SHP77 treated with DMSO at 0.1 percent for 48 hours (cell line): ENCODE measurements around the gene IGF1.

Experiments
- DNase-seq: peaks from one replicate; lab custom pipeline; 2025; lab: John Stamatoyannopoulos, UW

The IGF1 gene

DNA sequence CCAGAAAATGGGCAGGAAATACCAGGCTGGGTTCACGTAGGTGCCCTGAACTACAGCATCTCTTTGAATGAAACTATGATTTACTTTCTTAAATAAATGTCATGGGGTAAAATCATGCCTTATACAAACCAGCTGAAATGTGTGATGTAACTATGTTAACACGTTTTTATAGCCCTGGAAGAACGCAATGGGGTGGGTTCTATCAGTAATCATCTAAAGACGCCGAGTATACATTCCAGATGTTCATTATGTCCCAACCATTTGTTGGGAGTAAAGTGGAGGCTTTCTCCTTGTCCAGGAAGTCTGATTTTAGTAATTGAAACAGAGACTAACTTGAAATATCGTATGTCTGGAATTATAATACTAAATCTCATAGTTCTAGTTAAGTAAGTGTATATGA is 16.2 kb upstream of the IGF1 start:
- no peak for DNase-seq

GRCh38 chr12:102487226-102487625 is 6.9 kb upstream of the IGF1 start:
- no peak for DNase-seq

GRCh38 chr12:102486153-102486552 is 5.8 kb upstream of the IGF1 start:
- no peak for DNase-seq

GRCh38 chr12:102484428-102484958 is 4.1 kb upstream of the IGF1 start:
- DNase-seq: peak; percentile 24

- no peak for DNase-seq
Observed at GRCh38 chr12:102484017-102484416, 3.7 kb upstream of the IGF1 start.

DNA sequence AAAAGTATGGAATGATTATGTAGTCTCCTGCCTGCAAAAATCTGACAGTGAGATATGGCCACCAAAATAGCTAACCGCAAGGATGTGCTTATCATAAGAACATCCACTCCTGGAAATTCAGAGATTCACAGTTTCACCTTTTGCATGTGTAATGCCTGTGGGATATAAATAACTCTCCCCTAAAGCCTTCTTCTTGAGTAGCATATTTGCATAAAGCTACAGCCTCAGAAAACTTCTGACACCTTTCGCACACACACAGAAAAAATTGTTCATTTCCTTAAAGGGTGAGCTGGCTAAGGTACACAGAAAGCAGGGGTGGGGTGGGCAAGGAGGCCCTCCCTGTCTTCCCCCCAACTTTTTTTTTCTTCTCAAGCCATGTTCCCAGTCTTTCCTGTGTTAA is 3.1 kb upstream of the IGF1 start:
- no peak for DNase-seq

DNA sequence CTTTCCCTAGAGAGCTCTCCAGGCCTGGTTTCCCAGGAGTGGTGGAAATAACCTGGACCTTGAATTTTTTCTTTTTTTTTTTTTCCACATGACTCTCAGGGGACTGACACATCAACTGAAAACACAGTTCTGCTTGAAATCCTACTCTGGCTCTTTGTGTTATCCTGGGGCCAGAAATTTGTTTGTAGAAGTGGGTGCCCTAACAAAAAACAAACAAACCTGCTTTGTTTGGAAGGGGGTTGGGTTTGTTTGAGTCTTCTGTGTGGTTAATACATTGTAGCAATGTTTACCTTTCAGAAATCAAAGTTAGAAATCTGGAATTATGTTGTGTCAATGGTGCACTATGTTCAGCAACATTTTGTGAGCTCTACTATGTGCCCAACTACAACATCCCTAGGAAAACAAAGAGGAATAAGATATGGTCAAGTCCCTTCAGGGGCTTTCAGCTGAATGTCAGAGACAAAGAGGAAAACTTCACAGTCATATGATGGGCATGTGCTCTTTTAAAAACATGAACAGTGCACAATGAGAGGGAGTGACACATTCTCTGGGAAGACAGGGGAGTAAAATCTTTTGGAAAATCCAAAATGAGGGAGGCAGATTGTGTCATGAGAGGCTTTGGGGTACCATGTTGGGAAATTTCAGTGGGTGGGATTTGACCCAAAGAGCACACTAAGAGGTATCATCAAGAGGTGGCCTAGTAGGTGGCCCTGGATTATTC is 1.5 kb upstream of the IGF1 start:
- no peak for DNase-seq

DNA sequence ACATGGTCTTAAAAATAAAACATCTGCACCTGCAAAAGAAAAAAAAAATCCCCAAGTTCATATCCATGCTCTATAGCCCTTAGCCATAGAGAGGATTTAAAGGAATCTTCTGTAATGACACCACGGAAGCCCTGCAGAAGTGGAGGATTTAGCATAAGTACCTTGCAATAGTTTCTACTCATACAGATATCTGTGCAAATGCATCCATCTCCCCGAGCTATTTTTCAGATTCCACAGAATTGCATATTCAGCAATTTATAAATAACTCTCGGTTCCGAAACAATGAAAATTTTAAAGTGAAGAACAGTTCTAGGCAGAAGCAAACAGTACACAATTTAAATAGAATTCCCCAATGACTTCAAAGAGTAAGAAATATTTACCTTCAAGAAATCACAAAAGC is 424 bp downstream of the IGF1 start:
- no peak for DNase-seq

GRCh38 chr12:102479099-102479885 is 1.1 kb downstream of the IGF1 start:
- peak; percentile 67 for DNase-seq

- peak; percentile 67 for DNase-seq
Observed at GRCh38 chr12:102478405-102479098, 1.8 kb downstream of the IGF1 start.

DNA sequence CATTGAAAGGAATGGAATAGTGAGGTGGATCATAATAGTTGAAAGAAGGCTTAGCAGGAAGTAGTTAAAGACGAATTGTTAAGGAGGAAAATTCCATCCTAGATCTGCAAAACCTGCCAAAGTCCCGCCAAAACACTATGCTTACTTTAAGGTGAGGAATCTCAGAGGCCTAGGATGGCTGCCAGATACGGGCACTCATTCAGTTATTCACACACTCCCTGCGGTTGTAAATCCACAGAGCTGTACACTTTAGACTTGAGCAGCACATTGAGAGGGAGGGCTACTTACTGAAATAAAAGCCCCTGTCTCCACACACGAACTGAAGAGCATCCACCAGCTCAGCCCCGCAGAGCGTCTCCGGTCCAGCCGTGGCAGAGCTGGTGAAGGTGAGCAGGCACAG is 5.0 kb downstream of the IGF1 start:
- no peak for DNase-seq

GRCh38 chr12:102474438-102475064 is 5.8 kb downstream of the IGF1 start:
- DNase-seq: peak; percentile 80

GRCh38 chr12:102472496-102472895 is 7.9 kb downstream of the IGF1 start:
- no peak for DNase-seq

DNA sequence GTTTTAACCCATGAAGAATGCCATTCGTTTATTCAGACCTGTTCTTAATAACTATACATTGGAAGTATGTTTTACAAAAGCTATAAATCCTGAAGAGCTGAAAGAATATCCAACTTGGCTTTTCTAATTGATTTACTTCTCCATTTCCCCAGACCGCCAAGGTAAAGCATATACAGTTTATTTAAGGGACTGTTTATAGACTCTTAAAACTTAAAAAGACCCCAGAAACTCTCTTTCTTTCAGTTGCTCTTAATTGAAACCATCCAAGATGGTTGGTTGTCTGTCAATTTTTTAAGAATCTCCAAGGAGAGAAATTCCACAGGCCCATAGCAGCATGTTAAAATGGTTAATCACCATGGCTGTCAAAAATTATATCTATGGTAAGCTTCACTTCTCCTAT is 8.8 kb downstream of the IGF1 start:
- no peak for DNase-seq

- DNase-seq: no peak
Observed at GRCh38 chr12:102470945-102471344, 9.4 kb downstream of the IGF1 start.

- no peak for DNase-seq
Observed at GRCh38 chr12:102468261-102468915, 12.0 kb downstream of the IGF1 start.

DNA sequence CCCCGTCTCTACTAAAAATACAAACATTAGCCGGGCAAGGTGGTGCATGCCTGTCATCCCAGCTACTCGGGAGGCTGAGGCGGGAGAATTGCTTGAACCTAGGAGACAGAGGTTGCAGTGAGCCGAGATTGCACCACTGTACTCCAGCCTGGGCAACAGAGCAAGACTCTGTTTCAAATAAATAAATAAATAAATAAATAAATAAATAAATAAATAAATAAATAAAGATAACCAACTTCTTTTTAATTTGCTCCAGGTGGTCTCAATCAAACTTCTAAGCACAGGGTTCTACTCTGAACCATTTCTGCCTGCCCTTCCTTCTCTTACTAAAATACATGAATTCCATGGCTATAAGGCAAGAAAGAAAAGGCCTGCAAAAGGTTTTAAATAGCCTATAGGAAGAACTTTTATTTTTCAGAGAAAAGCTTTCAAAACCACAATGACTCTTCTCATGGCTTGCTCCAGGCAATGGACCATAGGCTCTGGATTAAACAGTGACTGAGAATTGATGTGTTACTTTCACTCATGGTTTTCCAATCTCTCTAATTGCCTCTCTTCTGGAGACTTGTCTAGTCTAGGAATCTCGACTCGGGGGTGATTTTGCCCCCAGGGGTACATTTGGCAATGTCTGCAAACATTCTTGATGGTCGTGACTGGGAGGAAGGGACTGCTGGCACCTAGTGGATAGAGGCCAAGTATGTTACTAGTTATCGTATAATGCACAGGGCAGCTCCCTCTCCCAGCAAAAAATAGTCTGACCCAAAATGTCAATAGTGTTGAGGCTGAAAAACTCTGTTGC is 14.4 kb downstream of the IGF1 start:
- DNase-seq: no peak

- no peak for DNase-seq
Observed at GRCh38 chr12:102463659-102464249, 16.6 kb downstream of the IGF1 start.

DNA sequence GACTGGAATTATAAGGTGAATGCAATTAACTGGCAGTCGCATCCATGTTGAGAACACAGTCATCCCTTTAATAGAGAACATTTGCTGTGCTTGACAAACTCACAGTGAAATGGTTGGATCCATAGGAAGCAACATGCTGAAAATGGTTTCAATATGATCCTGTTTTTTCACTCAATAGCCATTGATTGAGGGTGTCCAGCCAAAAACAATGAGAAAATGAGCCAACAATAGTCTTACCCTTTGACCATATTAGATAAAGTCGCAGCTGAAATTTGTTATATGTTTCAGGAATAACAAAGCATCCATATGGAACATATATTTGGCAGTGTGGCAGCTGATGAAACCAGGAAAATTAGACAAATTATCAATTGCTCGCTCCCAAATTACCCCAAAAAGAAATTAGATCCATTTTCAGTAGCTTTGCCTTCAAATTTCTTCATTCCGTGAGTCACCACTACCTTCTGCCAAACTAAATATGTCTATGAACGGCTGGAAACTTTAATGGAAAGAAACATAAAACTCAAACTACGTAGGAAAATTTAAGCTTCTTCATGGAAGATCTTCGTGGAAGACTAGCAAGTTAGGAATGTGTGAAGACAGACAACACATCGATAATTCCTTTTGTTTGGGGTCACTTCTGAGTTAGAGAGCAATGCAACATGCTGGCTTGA is 17.4 kb downstream of the IGF1 start:
- no peak for DNase-seq

- DNase-seq: no peak
Observed at GRCh38 chr12:102462386-102462785, 18.0 kb downstream of the IGF1 start.
